ENCODE measurements around the gene E2F3. TPM values are rescaled to one million over a fixed set of nuclear protein-coding genes. Genes with fewer than 3 reads are reported as not detected.

The E2F3 gene
- polyA plus RNA-seq, 3 donors = 7.5 to 14.6 (median 8.9) TPM

DNA sequence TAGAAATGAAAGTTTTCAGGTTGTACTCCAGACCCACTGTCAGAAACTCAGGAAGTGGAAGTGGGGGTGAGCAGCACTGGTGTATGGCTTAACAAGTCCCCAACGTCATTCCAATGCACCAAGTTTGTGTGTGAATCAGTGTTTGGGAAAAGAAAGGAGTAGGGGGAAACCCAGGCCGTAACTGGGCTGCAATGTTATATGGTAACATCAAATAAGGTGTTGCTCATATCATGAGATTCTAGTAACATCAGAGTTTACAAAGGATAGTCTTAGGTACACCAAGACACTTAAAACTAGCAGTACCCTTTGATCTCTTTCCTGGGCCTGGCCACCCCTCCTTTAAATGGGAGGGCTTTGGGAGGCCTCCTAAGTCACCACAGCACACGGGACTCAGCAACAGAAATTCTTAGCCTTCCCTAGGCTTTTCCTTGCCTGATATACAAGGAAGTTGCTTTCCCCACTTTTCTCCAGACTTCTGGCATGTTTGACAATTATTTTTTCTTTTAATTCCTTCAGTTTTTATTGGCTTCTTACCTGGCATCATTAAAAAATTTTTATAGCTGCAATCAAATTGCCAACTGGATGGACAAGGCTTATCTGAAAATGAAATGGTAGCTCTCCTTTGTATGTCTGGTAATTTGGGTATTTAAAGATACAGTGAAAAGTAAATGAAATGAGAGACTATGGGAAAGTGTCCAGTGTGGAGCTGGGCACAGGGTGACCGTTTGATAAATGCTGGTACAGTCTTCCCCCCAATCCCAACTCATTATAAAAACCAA is 15.1 kb downstream of the E2F3 start:
- Mint-ChIP-seq H3K36me3 (peaks cover 23 to 25% of the 10 kb centered on the region in 2 donors), H3K27ac (peak overlapping the region; percentile 47 to 76 (median 62)), H3K4me1 (peaks cover 79% of the 10 kb centered on the region), H3K9me3 (peaks cover 0 to 1% (median 0%) of the 10 kb centered on the region in 7 donors), H3K4me3 (no peak overlapping the region), H3K27me3 (ENCODE audit: low read depth in 3 of 3) (peaks cover 0 to 2% (median 0%) of the 10 kb centered on the region in 3 donors)
- no peak overlapping the region for H3K4me2 ChIP-seq (replicated peaks; ENCODE audit: extremely low read depth, low read length, poor library complexity, severe bottlenecking)
- peaks cover 100% of the 10 kb centered on the region for H3K79me2 ChIP-seq (ENCODE audit: insufficient read depth, low read length)
- peak in 2 of 3 donors; percentile 35 to 71 for DNase-seq
- H3K9ac ChIP-seq (ENCODE audit: insufficient read depth, low read length, poor library complexity, severe bottlenecking) = no peak overlapping the region
- 47% methylated on average over 3 of the region's 4 CpGs for WGBS (ENCODE audit: insufficient coverage)
- H2AFZ ChIP-seq (ENCODE audit: insufficient read depth, low read depth, low read length, poor library complexity, severe bottlenecking) = no peak overlapping the region
- no peak overlapping the region for H3K4me3 ChIP-seq (replicated peaks in 1 of 3; ENCODE audit: low read depth in 2 of 3, low read length in 3 of 3)
- peaks cover 40 to 49% of the 10 kb centered on the region in 2 donors for H3K4me1 ChIP-seq (ENCODE audit: control insufficient read depth in 1 of 2, insufficient read depth in 2 of 2, low read length in 2 of 2)
- H3K36me3 ChIP-seq (replicated peaks in 1 of 2; ENCODE audit: control insufficient read depth in 1 of 2, insufficient read depth in 2 of 2, low read length in 2 of 2) = peaks cover 3 to 23% of the 10 kb centered on the region in 2 donors
- H3K27me3 ChIP-seq (ENCODE audit: control insufficient read depth in 2 of 2, insufficient read depth in 2 of 2, low read length in 2 of 2) = no peaks in the 10 kb centered on the region
- no peaks in the 10 kb centered on the region for H3K9me3 ChIP-seq (replicated peaks in 1 of 2; ENCODE audit: control insufficient read depth in 1 of 2, insufficient read depth in 1 of 2, low read length in 2 of 2)
- peaks cover 98% of the 10 kb centered on the region for H4K20me1 ChIP-seq (ENCODE audit: insufficient read depth, low read length)
- H3K27ac ChIP-seq (ENCODE audit: low read depth in 1 of 2, low read length in 2 of 2) = peak overlapping the region in 1 of 2 donors; percentile 73
- intact Hi-C loops (cut with micrococcal nuclease) = no loop called here
- TF ChIP-seq, protein P1, sequence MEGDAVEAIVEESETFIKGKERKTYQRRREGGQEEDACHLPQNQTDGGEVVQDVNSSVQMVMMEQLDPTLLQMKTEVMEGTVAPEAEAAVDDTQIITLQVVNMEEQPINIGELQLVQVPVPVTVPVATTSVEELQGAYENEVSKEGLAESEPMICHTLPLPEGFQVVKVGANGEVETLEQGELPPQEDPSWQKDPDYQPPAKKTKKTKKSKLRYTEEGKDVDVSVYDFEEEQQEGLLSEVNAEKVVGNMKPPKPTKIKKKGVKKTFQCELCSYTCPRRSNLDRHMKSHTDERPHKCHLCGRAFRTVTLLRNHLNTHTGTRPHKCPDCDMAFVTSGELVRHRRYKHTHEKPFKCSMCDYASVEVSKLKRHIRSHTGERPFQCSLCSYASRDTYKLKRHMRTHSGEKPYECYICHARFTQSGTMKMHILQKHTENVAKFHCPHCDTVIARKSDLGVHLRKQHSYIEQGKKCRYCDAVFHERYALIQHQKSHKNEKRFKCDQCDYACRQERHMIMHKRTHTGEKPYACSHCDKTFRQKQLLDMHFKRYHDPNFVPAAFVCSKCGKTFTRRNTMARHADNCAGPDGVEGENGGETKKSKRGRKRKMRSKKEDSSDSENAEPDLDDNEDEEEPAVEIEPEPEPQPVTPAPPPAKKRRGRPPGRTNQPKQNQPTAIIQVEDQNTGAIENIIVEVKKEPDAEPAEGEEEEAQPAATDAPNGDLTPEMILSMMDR (IDR thresholded peaks at IDR 0.05) = no peak

GRCh38 chr6:20417819-20418218 is 16.1 kb downstream of the E2F3 start:
- H3K36me3 ChIP-seq (replicated peaks in 1 of 2; ENCODE audit: control insufficient read depth in 1 of 2, insufficient read depth in 2 of 2, low read length in 2 of 2) = peaks cover 0 to 17% of the 10 kb centered on the region in 2 donors
- TF ChIP-seq, protein P1 (IDR thresholded peaks at IDR 0.05) = no peak
- Mint-ChIP-seq H3K27ac (peak overlapping the region; percentile 64 to 82 (median 76)), H3K36me3 (peaks cover 19 to 25% of the 10 kb centered on the region in 2 donors), H3K27me3 (ENCODE audit: low read depth in 3 of 3) (no peaks in the 10 kb centered on the region), H3K9me3 (peaks cover 0 to 2% (median 0%) of the 10 kb centered on the region in 7 donors), H3K4me1 (peaks cover 78% of the 10 kb centered on the region), H3K4me3 (no peak overlapping the region)
- 0% methylated on average over 2 of the region's 6 CpGs for WGBS (ENCODE audit: insufficient coverage)
- intact Hi-C loops (cut with micrococcal nuclease) = no loop called here
- H3K9me3 ChIP-seq (replicated peaks in 1 of 2; ENCODE audit: control insufficient read depth in 1 of 2, insufficient read depth in 1 of 2, low read length in 2 of 2) = no peaks in the 10 kb centered on the region
- H3K4me3 ChIP-seq (replicated peaks in 1 of 3; ENCODE audit: low read depth in 2 of 3, low read length in 3 of 3) = no peak overlapping the region
- peak overlapping the region in 1 of 2 donors; percentile 66 for H3K27ac ChIP-seq (ENCODE audit: low read depth in 1 of 2, low read length in 2 of 2)
- DNase-seq = no peak
- H3K4me2 ChIP-seq (replicated peaks; ENCODE audit: extremely low read depth, low read length, poor library complexity, severe bottlenecking) = no peak overlapping the region
- peaks cover 100% of the 10 kb centered on the region for H3K79me2 ChIP-seq (ENCODE audit: insufficient read depth, low read length)
- H3K27me3 ChIP-seq (ENCODE audit: control insufficient read depth in 2 of 2, insufficient read depth in 2 of 2, low read length in 2 of 2) = no peaks in the 10 kb centered on the region
- H3K4me1 ChIP-seq (ENCODE audit: control insufficient read depth in 1 of 2, insufficient read depth in 2 of 2, low read length in 2 of 2) = peaks cover 33 to 40% of the 10 kb centered on the region in 2 donors
- peaks cover 98% of the 10 kb centered on the region for H4K20me1 ChIP-seq (ENCODE audit: insufficient read depth, low read length)
- H3K9ac ChIP-seq (ENCODE audit: insufficient read depth, low read length, poor library complexity, severe bottlenecking) = no peak overlapping the region
- H2AFZ ChIP-seq (ENCODE audit: insufficient read depth, low read depth, low read length, poor library complexity, severe bottlenecking) = no peak overlapping the region

Data from CD14-positive monocyte (primary cell).